ENCODE results near the gene DENND2D. TPM values are rescaled to one million over a fixed set of nuclear protein-coding genes. Genes with fewer than 3 reads are reported as not detected.

The DENND2D gene
- total and polyA plus RNA-seq, 2 donors from 2014 or later: 45.3 to 81.0 TPM

- Histone ChIP-seq H3K27ac (ENCODE audit: low read depth in 2 of 2, low read length in 2 of 2) (no peak overlapping the region), H3K36me3 (ENCODE audit: control insufficient read depth in 2 of 3, insufficient read depth in 3 of 3, low read length in 3 of 3) (peaks cover 0 to 8% (median 0%) of the 10 kb centered on the region in 3 donors), H3K9ac (ENCODE audit: low read length in 3 of 3) (no peak overlapping the region), H3K9me3 (ENCODE audit: control insufficient read depth in 2 of 3, insufficient read depth in 1 of 3, low read length in 3 of 3) (no peaks in the 10 kb centered on the region), H3K27me3 (ENCODE audit: control insufficient read depth, insufficient read depth, low read length) (no peaks in the 10 kb centered on the region), H3K4me3 (ENCODE audit: low read length in 3 of 3) (no peak overlapping the region), H3K4me1 (ENCODE audit: control insufficient read depth in 2 of 3, insufficient read depth in 2 of 3, low read depth in 1 of 3, low read length in 3 of 3) (no peaks in the 10 kb centered on the region)
- intact Hi-C loops (cut with DNase I): no loop called here
- DNase-seq (no peak), FAIRE-seq (no peak)
- no peak for TF ChIP-seq CTCF (IDR thresholded peaks at IDR 0.05; ENCODE audit: borderline replicate concordance, extremely low read depth, insufficient read depth)
Observed at GRCh38 chr1:111176678-111177077, 23.8 kb downstream of the DENND2D start.

GRCh38 chr1:111175349-111175748, 25.1 kb downstream of the DENND2D start:
- no peak overlapping the region for H3K9ac ChIP-seq (ENCODE audit: low read length in 3 of 3)
- H3K9me3 ChIP-seq (ENCODE audit: control insufficient read depth in 2 of 3, insufficient read depth in 1 of 3, low read length in 3 of 3): no peaks in the 10 kb centered on the region
- FAIRE-seq: no peak
- H3K36me3 ChIP-seq (ENCODE audit: control insufficient read depth in 2 of 3, insufficient read depth in 3 of 3, low read length in 3 of 3): peaks cover 0 to 8% (median 0%) of the 10 kb centered on the region in 3 donors
- no peak overlapping the region for H3K4me3 ChIP-seq (ENCODE audit: low read length in 3 of 3)
- no peaks in the 10 kb centered on the region for H3K4me1 ChIP-seq (ENCODE audit: control insufficient read depth in 2 of 3, insufficient read depth in 2 of 3, low read depth in 1 of 3, low read length in 3 of 3)
- no peak overlapping the region for H3K27ac ChIP-seq (ENCODE audit: low read depth in 2 of 2, low read length in 2 of 2)
- no peaks in the 10 kb centered on the region for H3K27me3 ChIP-seq (ENCODE audit: control insufficient read depth, insufficient read depth, low read length)
- TF ChIP-seq CTCF (IDR thresholded peaks at IDR 0.05; ENCODE audit: borderline replicate concordance, extremely low read depth, insufficient read depth): no peak
- intact Hi-C loops (cut with DNase I): no loop called here
- no peak for DNase-seq

- no peak overlapping the region for H3K9ac ChIP-seq (ENCODE audit: low read length in 3 of 3)
- H3K27ac ChIP-seq (ENCODE audit: low read depth in 2 of 2, low read length in 2 of 2): no peak overlapping the region
- no peak overlapping the region for H3K4me3 ChIP-seq (ENCODE audit: low read length in 3 of 3)
- FAIRE-seq: no peak
- no peak for TF ChIP-seq CTCF (IDR thresholded peaks at IDR 0.05; ENCODE audit: borderline replicate concordance, extremely low read depth, insufficient read depth)
- H3K9me3 ChIP-seq (ENCODE audit: control insufficient read depth in 2 of 3, insufficient read depth in 1 of 3, low read length in 3 of 3): no peaks in the 10 kb centered on the region
- no peak for DNase-seq
- intact Hi-C loops (cut with DNase I): no loop called here
- H3K27me3 ChIP-seq (ENCODE audit: control insufficient read depth, insufficient read depth, low read length): no peaks in the 10 kb centered on the region
- H3K4me1 ChIP-seq (ENCODE audit: control insufficient read depth in 2 of 3, insufficient read depth in 2 of 3, low read depth in 1 of 3, low read length in 3 of 3): no peaks in the 10 kb centered on the region
- H3K36me3 ChIP-seq (ENCODE audit: control insufficient read depth in 2 of 3, insufficient read depth in 3 of 3, low read length in 3 of 3): peaks cover 0 to 8% (median under 1%) of the 10 kb centered on the region in 3 donors
Observed at GRCh38 chr1:111174070-111174469, 26.4 kb downstream of the DENND2D start.

- TF ChIP-seq CTCF (IDR thresholded peaks at IDR 0.05; ENCODE audit: borderline replicate concordance, extremely low read depth, insufficient read depth): no peak
- no peak overlapping the region for H3K9ac ChIP-seq (ENCODE audit: low read length in 3 of 3)
- no peaks in the 10 kb centered on the region for H3K27me3 ChIP-seq (ENCODE audit: control insufficient read depth, insufficient read depth, low read length)
- no peak for FAIRE-seq
- intact Hi-C loops (cut with DNase I): no loop called here
- no peaks in the 10 kb centered on the region for H3K4me1 ChIP-seq (ENCODE audit: control insufficient read depth in 2 of 3, insufficient read depth in 2 of 3, low read depth in 1 of 3, low read length in 3 of 3)
- no peak overlapping the region for H3K27ac ChIP-seq (ENCODE audit: low read depth in 2 of 2, low read length in 2 of 2)
- DNase-seq: no peak
- H3K9me3 ChIP-seq (ENCODE audit: control insufficient read depth in 2 of 3, insufficient read depth in 1 of 3, low read length in 3 of 3): no peaks in the 10 kb centered on the region
- no peak overlapping the region for H3K4me3 ChIP-seq (ENCODE audit: low read length in 3 of 3)
- peaks cover 0 to 12% (median 10%) of the 10 kb centered on the region in 3 donors for H3K36me3 ChIP-seq (ENCODE audit: control insufficient read depth in 2 of 3, insufficient read depth in 3 of 3, low read length in 3 of 3)
Observed at GRCh38 chr1:111172463-111172862, 28.0 kb downstream of the DENND2D start.

Data from kidney (tissue), 14 donors.